HEK293T (cell line): ENCODE data around the gene CFAP299.

Experiments used
- ARNT ChIP-seq: fragments of 450-650 bp; IDR thresholded peaks from 2 replicates; pipeline ENCODE4 v1.6.1; 2017; ENCODE audit warnings: mild to moderate bottlenecking
- ELF4 ChIP-seq: fragments of 450-650 bp; IDR thresholded peaks from 2 replicates; pipeline ENCODE4 v1.6.1; 2017; ENCODE audit warnings: antibody characterized with exemption
- FOXA1 ChIP-seq: fragments of 450-650 bp; IDR thresholded peaks from 2 replicates; pipeline ENCODE4 v1.6.1; 2016; ENCODE audit warnings: mild to moderate bottlenecking
- FOXK2 ChIP-seq: fragments of 450-650 bp; IDR thresholded peaks from 2 replicates; pipeline ENCODE4 v1.6.1; 2016; ENCODE audit warnings: mild to moderate bottlenecking
- L3MBTL2 ChIP-seq: fragments of 450-650 bp; conservative IDR thresholded peaks from 2 replicates; pipeline ENCODE4 v1.6.1; 2016; ENCODE audit warnings: mild to moderate bottlenecking
- SP1 ChIP-seq: fragments of 450-650 bp; IDR thresholded peaks from 2 replicates; pipeline ENCODE4 v1.6.1; 2017
- SUZ12 ChIP-seq: fragments of 450-650 bp; IDR thresholded peaks from 2 replicates; pipeline ENCODE4 v1.6.1; 2016; ENCODE audit warnings: mild to moderate bottlenecking
- ZNF384 ChIP-seq: fragments of 450-650 bp; IDR thresholded peaks from 2 replicates; pipeline ENCODE4 v1.6.1; 2016

- no peak for TF ChIP-seq L3MBTL2
- TF ChIP-seq FOXK2 = no peak
- TF ChIP-seq SP1 = no peak
- no peak for TF ChIP-seq ARNT
- TF ChIP-seq ELF4 = no peak
- no peak for TF ChIP-seq ZNF384
- no peak for TF ChIP-seq SUZ12
- no peak for TF ChIP-seq FOXA1
Measured at GRCh38 chr4:80560337-80560736, 224.8 kb downstream of the CFAP299 start.
